Endodermal cell (in vitro differentiated cells): Measurements from ENCODE around the gene CD226. TPM values are rescaled to one million over a fixed set of nuclear protein-coding genes. Genes with fewer than 3 reads are reported as not detected.
"Not testable (repeated sequence)": the region's sequence is repeated elsewhere in the genome, so short reads cannot be mapped to it uniquely, and the experiment has no call there.

Experiments used
- DNase-seq: peaks from one replicate; pipeline ENCODE4 v3.0.0-alpha.2; 2017
- H3K27ac ChIP-seq: 2 replicates; pipeline ENCODE4 v1.5.1; 2013; ENCODE audit warnings: mild to moderate bottlenecking, low read depth, low read length, moderate library complexity
- H3K27me3 ChIP-seq: 2 replicates; pipeline ENCODE4 v1.6.1; 2013; ENCODE audit warnings: mild to moderate bottlenecking, low read length, moderate library complexity; ENCODE audit not compliant: insufficient read depth, control insufficient read depth, poor library complexity, severe bottlenecking
- H3K36me3 ChIP-seq: 2 replicates; pipeline ENCODE4 v1.7.0; 2013; ENCODE audit warnings: mild to moderate bottlenecking, low read length, moderate library complexity; ENCODE audit not compliant: control insufficient read depth, insufficient read depth
- H3K4me1 ChIP-seq: one replicate; pipeline ENCODE4 v1.7.0; 2013; ENCODE audit warnings: low read length; ENCODE audit not compliant: control insufficient read depth, insufficient read depth
- H3K4me3 ChIP-seq: 2 replicates; pipeline ENCODE4 v1.5.1; 2013; ENCODE audit warnings: mild to moderate bottlenecking, low read length, moderate library complexity
- H3K9ac ChIP-seq: 2 replicates; pipeline ENCODE4 v1.6.1; 2013; ENCODE audit warnings: mild to moderate bottlenecking, low read length, moderate library complexity; ENCODE audit not compliant: poor library complexity, severe bottlenecking; ENCODE audit errors: extremely low read depth
- H3K9me3 ChIP-seq: 2 replicates; pipeline ENCODE4 v1.6.1; 2013; ENCODE audit warnings: mild to moderate bottlenecking, low read length, moderate library complexity; ENCODE audit not compliant: control insufficient read depth
- H3K27ac Mint-ChIP-seq: 2 replicates; pipeline ENCODE4 v1.8.0; 2020; ENCODE audit warnings: mixed read lengths
- H3K27me3 Mint-ChIP-seq: 2 replicates; pipeline ENCODE4 v1.8.0; 2021; ENCODE audit warnings: mild to moderate bottlenecking, mixed read lengths; ENCODE audit not compliant: insufficient read depth
- H3K36me3 Mint-ChIP-seq: 2 replicates; pipeline ENCODE4 v1.8.0; 2020; ENCODE audit warnings: low read depth, mixed read lengths
- H3K4me1 Mint-ChIP-seq: 2 replicates; pipeline ENCODE4 v1.8.0; 2020; ENCODE audit warnings: mixed read lengths
- H3K4me3 Mint-ChIP-seq: 2 replicates; pipeline ENCODE4 v1.8.0; 2020; ENCODE audit warnings: mild to moderate bottlenecking, moderate library complexity, mixed read lengths
- H3K9me3 Mint-ChIP-seq: 2 replicates; pipeline ENCODE4 v1.8.0; 2020; ENCODE audit warnings: mild to moderate bottlenecking, mixed read lengths
- CTCF ChIP-seq: fragments of 200-600 bp; sonication (generic); conservative IDR thresholded peaks from 2 replicates; pipeline ENCODE4 v1.5.0; 2021; ENCODE audit warnings: antibody characterized with exemption, mild to moderate bottlenecking
- WGBS, 2 experiments: methylation state at CpG; one replicate each; pipeline versions ENCODE4 v1.1.5 to v1.1.7; 2013; ENCODE audit warnings: missing lambda C conversion rate in 2 of 2, mixed read lengths in 1 of 2; ENCODE audit not compliant: insufficient coverage in 1 of 2, insufficient read length in 1 of 2; 5-methylcytosine and 5-hydroxymethylcytosine counted together
- total RNA-seq, 2 donors: library from RNA; stranded (reverse); fragmentation: NEBNext Ultra II Directional in 1 of 2; extraction: Animal tissue kit (Norgen Biotek cat#: 25700) in 1 of 2; gene quantifications; 2 replicates in 1 of 2; 3 replicates in 1 of 2; pipeline ENCODE4 v1.2.1, GENCODE V29; 2021

CD226 gene
- total RNA-seq, 2 donors from 2014 or later, result 0.13 TPM; not detected in 1

- H3K4me3 ChIP-seq, result no peak overlapping the region
- 93 to 100% methylated on average over 1 to 2 of the region's 2 CpGs for whole genome bisulfite sequencing, 2 experiments
- H3K4me1 ChIP-seq, result no peaks in the 10 kb centered on the region
- TF ChIP-seq CTCF, result peak; percentile 52
- H3K9ac ChIP-seq, result no peak overlapping the region
- Mint-ChIP-seq H3K27ac (no peak overlapping the region), H3K36me3 (no peaks in the 10 kb centered on the region), H3K9me3 (peaks cover 6% of the 10 kb centered on the region), H3K4me3 (no peak overlapping the region), H3K27me3 (no peaks in the 10 kb centered on the region), H3K4me1 (no peaks in the 10 kb centered on the region)
- no peaks in the 10 kb centered on the region for H3K36me3 ChIP-seq
- no peaks in the 10 kb centered on the region for H3K27me3 ChIP-seq
- H3K9me3 ChIP-seq, result no peaks in the 10 kb centered on the region
- no peak for DNase-seq
- no peak overlapping the region for H3K27ac ChIP-seq
Measured at GRCh38 chr18:69900941-69901340, 46.7 kb downstream of the CD226 start.

- not testable (repeated sequence) for H3K27ac ChIP-seq, H3K4me3 ChIP-seq, H3K4me3 Mint-ChIP-seq, H3K4me1 Mint-ChIP-seq, H3K27me3 Mint-ChIP-seq, H3K4me1 ChIP-seq, H3K36me3 ChIP-seq, H3K9ac ChIP-seq, H3K36me3 Mint-ChIP-seq, H3K27me3 ChIP-seq, DNase-seq, H3K9me3 ChIP-seq, H3K9me3 Mint-ChIP-seq
- peak overlapping the region; percentile 49 for H3K27ac Mint-ChIP-seq
- WGBS, 2 experiments, result 88 to 93% methylated on average over 3 to 4 of the region's 4 CpGs
Measured at GRCh38 chr18:69899154-69899923, 48.3 kb downstream of the CD226 start.

DNA sequence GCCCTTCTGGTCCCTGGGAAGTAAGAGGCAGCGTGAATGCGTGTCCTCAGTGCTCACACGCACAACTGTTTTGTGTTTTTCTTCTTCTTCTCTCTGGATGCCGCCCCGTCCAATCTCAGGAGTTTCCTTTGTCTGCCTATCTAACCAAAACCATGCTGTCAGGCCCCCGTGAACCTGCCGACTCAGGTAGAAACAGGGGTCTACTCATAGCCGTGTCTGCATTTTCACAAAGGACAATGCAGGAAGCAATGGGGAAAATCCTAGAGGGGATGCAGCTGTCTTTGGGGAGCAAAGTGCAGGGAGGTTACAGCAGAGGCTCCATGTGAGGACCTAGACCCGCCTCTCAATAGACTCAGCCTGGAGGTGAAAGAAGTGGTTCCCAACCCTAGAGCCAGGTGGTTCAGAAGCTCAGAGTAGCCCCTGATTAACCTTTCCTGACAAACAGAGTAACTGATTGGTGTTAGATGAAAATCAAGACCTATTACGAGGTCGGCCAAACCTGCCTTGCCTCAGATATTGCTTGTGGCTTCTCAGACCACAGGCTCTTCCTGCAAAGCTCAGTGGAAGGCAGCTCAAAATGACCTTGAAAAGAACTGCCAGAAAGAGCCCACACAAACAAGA, 49.3 kb downstream of the CD226 start:
- no peak for TF ChIP-seq CTCF
- no peaks in the 10 kb centered on the region for H3K27me3 Mint-ChIP-seq
- no peak for DNase-seq
- no peak overlapping the region for H3K27ac Mint-ChIP-seq
- no peaks in the 10 kb centered on the region for H3K36me3 Mint-ChIP-seq
- peaks cover 6% of the 10 kb centered on the region for H3K9me3 Mint-ChIP-seq
- 77 to 88% methylated on average over 8 to 11 of the region's 11 CpGs for WGBS, 2 experiments
- H3K9me3 ChIP-seq, result no peaks in the 10 kb centered on the region
- no peak overlapping the region for H3K4me3 Mint-ChIP-seq
- H3K9ac ChIP-seq, result no peak overlapping the region
- no peak overlapping the region for H3K27ac ChIP-seq
- H3K4me3 ChIP-seq, result no peak overlapping the region
- H3K27me3 ChIP-seq, result no peaks in the 10 kb centered on the region
- H3K4me1 ChIP-seq, result no peaks in the 10 kb centered on the region
- H3K36me3 ChIP-seq, result no peaks in the 10 kb centered on the region
- peaks cover 3% of the 10 kb centered on the region for H3K4me1 Mint-ChIP-seq
